Cardiac muscle cell (in vitro differentiated cells and primary cell): ENCODE measurements around the gene TERB1. TPM values are rescaled to one million over a fixed set of nuclear protein-coding genes. Genes with fewer than 3 reads are reported as not detected.

Source experiments
- DNase-seq, 2 donors: peaks; one replicate each; pipeline versions ENCODE4 v3.0.0 to v3.0.0-alpha.2; 2010 to 2017; ENCODE audit warnings: low read depth in 1 of 2, low spot score in 1 of 2
- H3K27ac ChIP-seq: fragments of 200-600 bp; sonication (generic); 2 replicates; pipeline ENCODE4 v1.5.1; 2016
- H3K27me3 ChIP-seq: fragments of 200-600 bp; sonication (generic); 2 replicates; pipeline ENCODE4 v1.6.0; 2016; ENCODE audit warnings: control low read depth
- H3K36me3 ChIP-seq: fragments of 200-600 bp; sonication (generic); 2 replicates; pipeline ENCODE4 v1.5.1; 2016; ENCODE audit warnings: control low read depth
- H3K4me1 ChIP-seq: fragments of 200-600 bp; sonication (generic); 2 replicates; pipeline ENCODE4 v1.8.1; 2017; ENCODE audit warnings: low read depth, mild to moderate bottlenecking, mixed run types
- H3K4me3 ChIP-seq: fragments of 200-600 bp; sonication (generic); 2 replicates; pipeline ENCODE4 v1.5.1; 2016; ENCODE audit warnings: mild to moderate bottlenecking
- H3K9me3 ChIP-seq: fragments of 200-600 bp; sonication (generic); 2 replicates; pipeline ENCODE4 v1.5.1; 2017; ENCODE audit warnings: low read depth, mild to moderate bottlenecking, control low read depth
- polyA plus RNA-seq: library from polyadenylated mRNA; unstranded; fragments of >200 nt; fragmentation: Nextera tagmentation; extraction: Ambion mirVana; gene quantifications from 2 replicates; pipeline ENCODE4 v1.2.1, GENCODE V29; 2016
- total RNA-seq: library from RNA; depleted of rRNA; stranded (reverse); fragments of >200 nt; gene quantifications from 2 replicates; pipeline ENCODE4 v1.2.3, GENCODE V29; 2016
- TF ChIP-seq, protein P1 (sequence below): IDR thresholded peaks from 2 replicates; pipeline ENCODE4 v1.5.1; 2012; ENCODE audit warnings: low read depth, mild to moderate bottlenecking, low read length

TERB1 gene
- total and polyA plus RNA-seq, 2 experiments from 2014 or later: not detected

DNA sequence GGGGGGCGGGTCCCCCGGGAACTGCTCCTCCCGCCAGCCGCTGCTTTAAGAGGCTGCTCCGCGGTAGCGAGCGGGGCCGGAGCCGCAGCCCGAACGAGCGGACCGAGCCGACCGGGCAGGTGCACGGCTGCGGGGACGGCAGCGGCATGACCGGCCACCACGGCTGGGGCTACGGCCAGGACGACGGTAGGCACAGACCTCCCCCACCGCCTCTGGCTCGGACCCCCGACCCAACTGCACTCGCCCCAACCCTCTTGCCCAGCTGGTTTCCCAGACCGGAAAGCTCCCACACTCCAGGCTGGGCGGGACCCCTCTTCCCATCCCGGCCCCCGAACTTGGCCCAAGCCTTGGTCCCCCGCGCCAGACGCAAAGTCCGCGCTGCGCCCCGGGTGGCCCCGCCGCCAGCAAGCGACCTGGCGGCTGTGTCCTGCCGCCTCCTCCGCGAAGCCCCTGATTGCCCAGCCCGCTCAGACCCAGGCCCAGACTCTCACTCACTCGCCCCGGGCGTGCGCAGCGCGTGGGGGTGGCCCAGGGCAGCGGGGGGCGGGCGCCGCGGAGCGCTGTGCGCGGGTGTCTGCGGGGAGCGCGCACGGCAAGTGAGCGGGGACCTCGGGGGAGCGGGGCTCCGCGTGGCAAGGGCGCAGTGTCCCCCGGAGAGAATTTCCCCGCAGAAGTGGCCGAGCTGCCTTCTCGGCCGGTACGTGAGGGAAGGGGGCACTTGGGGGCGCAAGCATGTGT, 43.1 kb upstream of the TERB1 start, which contains the start of gene CA7:
TSS of gene CA7 (plus strand) at position 73 of the 738 bp plus-strand sequence. CDS start at position 147, 74 bp downstream.
- Histone ChIP-seq H3K27ac (no peak within 1 kb of the TSS), H3K4me3 (peak within 1 kb of the TSS; percentile 38), H3K4me1 (peaks cover 6% of the 10 kb centered on the region), H3K27me3 (peaks cover 81% of the 10 kb centered on the region), H3K36me3 (no peaks in the 10 kb centered on the region), H3K9me3 (no peaks in the 10 kb centered on the region)
- DNase-seq: peak in 1 of 2 donors; percentile 23
- TF ChIP-seq, protein P1, sequence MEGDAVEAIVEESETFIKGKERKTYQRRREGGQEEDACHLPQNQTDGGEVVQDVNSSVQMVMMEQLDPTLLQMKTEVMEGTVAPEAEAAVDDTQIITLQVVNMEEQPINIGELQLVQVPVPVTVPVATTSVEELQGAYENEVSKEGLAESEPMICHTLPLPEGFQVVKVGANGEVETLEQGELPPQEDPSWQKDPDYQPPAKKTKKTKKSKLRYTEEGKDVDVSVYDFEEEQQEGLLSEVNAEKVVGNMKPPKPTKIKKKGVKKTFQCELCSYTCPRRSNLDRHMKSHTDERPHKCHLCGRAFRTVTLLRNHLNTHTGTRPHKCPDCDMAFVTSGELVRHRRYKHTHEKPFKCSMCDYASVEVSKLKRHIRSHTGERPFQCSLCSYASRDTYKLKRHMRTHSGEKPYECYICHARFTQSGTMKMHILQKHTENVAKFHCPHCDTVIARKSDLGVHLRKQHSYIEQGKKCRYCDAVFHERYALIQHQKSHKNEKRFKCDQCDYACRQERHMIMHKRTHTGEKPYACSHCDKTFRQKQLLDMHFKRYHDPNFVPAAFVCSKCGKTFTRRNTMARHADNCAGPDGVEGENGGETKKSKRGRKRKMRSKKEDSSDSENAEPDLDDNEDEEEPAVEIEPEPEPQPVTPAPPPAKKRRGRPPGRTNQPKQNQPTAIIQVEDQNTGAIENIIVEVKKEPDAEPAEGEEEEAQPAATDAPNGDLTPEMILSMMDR: no peak

- Histone ChIP-seq H3K27me3 (peaks cover 81% of the 10 kb centered on the region), H3K4me3 (peak overlapping the region; percentile 38), H3K27ac (no peak overlapping the region), H3K36me3 (no peaks in the 10 kb centered on the region), H3K4me1 (peaks cover 6% of the 10 kb centered on the region), H3K9me3 (no peaks in the 10 kb centered on the region)
- no peak for DNase-seq
- TF ChIP-seq, protein P1: no peak
Observed at GRCh38 chr16:66844009-66844341, 42.6 kb upstream of the TERB1 start.

DNA sequence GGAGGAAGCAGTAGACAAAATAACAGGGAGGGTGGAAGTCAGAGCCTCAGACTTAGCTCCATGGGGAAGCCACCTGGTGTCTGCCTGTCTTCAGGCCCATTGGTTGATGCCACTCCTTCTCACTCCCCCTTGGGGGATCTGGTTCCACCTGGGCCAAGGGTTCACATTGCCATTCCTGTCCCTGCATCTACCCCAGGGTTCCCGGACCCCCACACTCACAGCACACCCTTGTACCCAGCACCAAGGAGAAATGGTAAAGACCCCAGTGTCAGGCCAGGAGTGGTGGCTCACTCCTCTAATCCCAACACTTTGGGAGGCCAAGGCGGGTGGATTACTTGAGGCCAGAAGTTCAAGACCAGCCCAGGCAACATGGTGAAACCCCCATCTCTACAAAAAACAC, 41.8 kb upstream of the TERB1 start:
- DNase-seq: no peak
- Histone ChIP-seq H3K36me3 (no peaks in the 10 kb centered on the region), H3K27me3 (peaks cover 84% of the 10 kb centered on the region), H3K4me1 (peaks cover 6% of the 10 kb centered on the region), H3K9me3 (no peaks in the 10 kb centered on the region), H3K4me3 (no peak overlapping the region), H3K27ac (no peak overlapping the region)
- TF ChIP-seq, protein P1: no peak

GRCh38 chr16:66842765-66843164, 41.4 kb upstream of the TERB1 start:
- Histone ChIP-seq H3K4me3 (no peak overlapping the region), H3K27me3 (peaks cover 82% of the 10 kb centered on the region), H3K27ac (no peak overlapping the region), H3K4me1 (peaks cover 6% of the 10 kb centered on the region), H3K9me3 (no peaks in the 10 kb centered on the region), H3K36me3 (no peaks in the 10 kb centered on the region)
- TF ChIP-seq, protein P1: no peak
- DNase-seq: no peak

GRCh38 chr16:66841366-66841765, 40.0 kb upstream of the TERB1 start:
- no peak for DNase-seq
- Histone ChIP-seq H3K9me3 (no peaks in the 10 kb centered on the region), H3K4me1 (peaks cover 6% of the 10 kb centered on the region), H3K4me3 (no peak overlapping the region), H3K36me3 (no peaks in the 10 kb centered on the region), H3K27me3 (peaks cover 68% of the 10 kb centered on the region), H3K27ac (no peak overlapping the region)
- TF ChIP-seq, protein P1: no peak
